RWPE2 (cell line): ENCODE results near the gene NTN1.

Experiments used
- ATAC-seq: fragments of 200-7000 bp; cut with Tn5 transposase; 3 replicates; pipeline ENCODE4 v1.9.1; 2021; ENCODE audit warnings: low read depth
- DNase-seq: peaks from one replicate; pipeline ENCODE4 v3.0.0-alpha.2; 2020; ENCODE audit warnings: low spot score
- H3K27ac ChIP-seq: fragments of 450-650 bp; 2 replicates; pipeline ENCODE4 v1.5.1; 2017; ENCODE audit warnings: mild to moderate bottlenecking; ENCODE audit not compliant: poor library complexity, severe bottlenecking
- H3K27me3 ChIP-seq: fragments of 250-450 bp; sonication (Bioruptor Pico); 2 replicates; pipeline ENCODE4 v1.5.1; 2021; ENCODE audit warnings: mild to moderate bottlenecking, moderate library complexity; ENCODE audit not compliant: insufficient read depth, poor library complexity, severe bottlenecking
- H3K36me3 ChIP-seq: fragments of 250-450 bp; sonication (Bioruptor Pico); 2 replicates; pipeline ENCODE4 v1.5.1; 2020; ENCODE audit warnings: low read depth, mild to moderate bottlenecking, moderate library complexity
- H3K4me1 ChIP-seq: fragments of 250-450 bp; sonication (Bioruptor Pico); 2 replicates; pipeline ENCODE4 v1.5.1; 2021; ENCODE audit warnings: mild to moderate bottlenecking, moderate library complexity; ENCODE audit not compliant: insufficient read depth, poor library complexity, severe bottlenecking
- H3K4me3 ChIP-seq: fragments of 250-450 bp; sonication (Bioruptor Pico); 2 replicates; pipeline ENCODE4 v1.5.1; 2021; ENCODE audit warnings: mild to moderate bottlenecking, moderate library complexity; ENCODE audit not compliant: severe bottlenecking
- H3K9me3 ChIP-seq: fragments of 250-450 bp; sonication (Bioruptor Pico); 2 replicates; pipeline ENCODE4 v1.5.1; 2021; ENCODE audit warnings: mild to moderate bottlenecking, moderate library complexity; ENCODE audit not compliant: severe bottlenecking
- CTCF ChIP-seq: fragments of 450-650 bp; IDR thresholded peaks from one replicate; pipeline ENCODE4 v1.5.1; 2017; ENCODE audit warnings: mild to moderate bottlenecking, moderate library complexity; ENCODE audit not compliant: poor library complexity, severe bottlenecking

The NTN1 gene

GRCh38 chr17:9177212-9177611 is 155.9 kb downstream of the NTN1 start:
- ATAC-seq (no peak), DNase-seq (no peak)
- Histone ChIP-seq H3K27me3 (no peaks in the 10 kb centered on the region), H3K4me1 (no peaks in the 10 kb centered on the region), H3K9me3 (no peaks in the 10 kb centered on the region), H3K4me3 (no peak overlapping the region), H3K36me3 (no peaks in the 10 kb centered on the region), H3K27ac (no peak overlapping the region)
- TF ChIP-seq CTCF: no peak

- ATAC-seq (no peak), DNase-seq (no peak)
- Histone ChIP-seq H3K4me3 (no peak overlapping the region), H3K36me3 (no peaks in the 10 kb centered on the region), H3K9me3 (no peaks in the 10 kb centered on the region), H3K27me3 (no peaks in the 10 kb centered on the region), H3K27ac (no peak overlapping the region), H3K4me1 (no peaks in the 10 kb centered on the region)
- TF ChIP-seq CTCF: no peak
Observed at GRCh38 chr17:9178319-9178718, 157.0 kb downstream of the NTN1 start.

GRCh38 chr17:9179602-9180001 is 158.3 kb downstream of the NTN1 start:
- Histone ChIP-seq H3K4me1 (no peaks in the 10 kb centered on the region), H3K27me3 (no peaks in the 10 kb centered on the region), H3K9me3 (no peaks in the 10 kb centered on the region), H3K27ac (no peak overlapping the region), H3K4me3 (no peak overlapping the region), H3K36me3 (no peaks in the 10 kb centered on the region)
- ATAC-seq (no peak), DNase-seq (no peak)
- TF ChIP-seq CTCF: no peak

GRCh38 chr17:9181640-9182039 is 160.3 kb downstream of the NTN1 start:
- no peak overlapping the region for H3K4me3 ChIP-seq
- H3K27ac ChIP-seq: no peak overlapping the region
- TF ChIP-seq CTCF: no peak
- H3K27me3 ChIP-seq: no peaks in the 10 kb centered on the region
- no peak for ATAC-seq
- no peaks in the 10 kb centered on the region for H3K9me3 ChIP-seq
- H3K36me3 ChIP-seq: no peaks in the 10 kb centered on the region
- no peaks in the 10 kb centered on the region for H3K4me1 ChIP-seq
- DNase-seq: no peak

- ATAC-seq: no peak
- Histone ChIP-seq H3K9me3 (no peaks in the 10 kb centered on the region), H3K4me1 (no peaks in the 10 kb centered on the region), H3K4me3 (no peak overlapping the region), H3K36me3 (no peaks in the 10 kb centered on the region), H3K27ac (no peak overlapping the region), H3K27me3 (no peaks in the 10 kb centered on the region)
- no peak for DNase-seq
- TF ChIP-seq CTCF: no peak
Observed at GRCh38 chr17:9183306-9183705, 162.0 kb downstream of the NTN1 start.
